ENCODE results near the gene ZNF276. TPM values are rescaled to one million over a fixed set of nuclear protein-coding genes. Genes with fewer than 3 reads are reported as not detected.
A peak's percentile ranks its signal among the peaks of the same experiment; 100 is the strongest.
"Not testable (repeated sequence)": the region's sequence is repeated elsewhere in the genome, so short reads cannot be mapped to it uniquely, and the experiment has no call there.

Gene ZNF276
- total RNA-seq, result 10 to 100 TPM; 20.2 to 45.6 (median 36.6) TPM

- TF ChIP-seq CTCF (IDR thresholded peaks at IDR 0.05), result no peak
- DNase-seq (ENCODE audit: low spot score) (no peak), ATAC-seq (ENCODE audit: low FRiP score) (peak; percentile 73)
Observed at GRCh38 chr16:89720813-89721545, at the start of gene ZNF276, which contains the start of gene VPS9D1. ZNF276 (plus strand) TSS chr16:89721537; CDS start chr16:89721641, 104 bp downstream. VPS9D1 (minus strand) TSS chr16:89720898; CDS start chr16:89720861, 37 bp downstream.

- ATAC-seq (ENCODE audit: low FRiP score); DNase-seq (ENCODE audit: low spot score): not testable (repeated sequence)
Observed at GRCh38 chr16:89671565-89671964, 49.8 kb upstream of the ZNF276 start.

- ATAC-seq (ENCODE audit: low FRiP score) (no peak), DNase-seq (ENCODE audit: low spot score) (no peak)
- TF ChIP-seq CTCF (IDR thresholded peaks at IDR 0.05), result no peak
Observed at GRCh38 chr16:89672177-89672941, 49.0 kb upstream of the ZNF276 start.

GRCh38 chr16:89678258-89678657, 43.1 kb upstream of the ZNF276 start:
- DNase-seq (ENCODE audit: low spot score) (no peak), ATAC-seq (ENCODE audit: low FRiP score) (no peak)
- TF ChIP-seq CTCF (IDR thresholded peaks at IDR 0.05), result no peak

GRCh38 chr16:89685916-89686315, 35.4 kb upstream of the ZNF276 start:
- ATAC-seq (ENCODE audit: low FRiP score) (no peak), DNase-seq (ENCODE audit: low spot score) (no peak)

GRCh38 chr16:89686520-89687091, 34.7 kb upstream of the ZNF276 start, which contains the start of gene CDK10:
CDK10 (plus strand) TSS chr16:89686689; CDS start chr16:89686711, 22 bp downstream.
- ATAC-seq (ENCODE audit: low FRiP score), result peak; percentile 90
- no peak for TF ChIP-seq CTCF (IDR thresholded peaks at IDR 0.05)
- peak; percentile 75 for DNase-seq (ENCODE audit: low spot score)

More at GRCh38 chr16:89685916-89686315, 35.4 kb upstream of the ZNF276 start:
- TF ChIP-seq CTCF (IDR thresholded peaks at IDR 0.05), result no peak
